NCI-H446 (cell line): ENCODE measurements around the gene GTF2A1.
"Not testable (repeated sequence)": the region's sequence is repeated elsewhere in the genome, so short reads cannot be mapped to it uniquely, and the experiment has no call there.

ENCODE experiments used
- DNase-seq, 2 experiments: peaks; one replicate each; lab custom pipeline; 2025; lab: John Stamatoyannopoulos, UW

GTF2A1 gene

DNA sequence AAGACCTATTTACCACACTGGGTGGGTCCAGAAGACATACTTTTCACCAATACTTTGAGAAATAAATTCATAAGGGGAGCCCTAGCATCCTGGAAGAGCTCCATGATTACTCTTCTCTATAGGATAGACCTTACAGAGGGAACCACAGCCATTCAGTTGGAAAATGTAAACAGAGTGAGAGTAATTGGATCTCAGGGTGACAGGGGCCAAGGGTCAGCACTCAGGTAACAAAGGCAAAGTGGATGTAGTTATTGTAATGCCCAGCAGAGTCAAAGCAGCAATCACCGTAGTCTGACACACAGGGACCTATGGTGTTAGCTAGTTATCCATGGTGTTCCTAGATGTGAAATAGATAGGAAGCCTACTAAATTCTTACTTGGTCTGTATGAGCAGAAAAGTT, 10.8 kb upstream of the GTF2A1 start:
- no peak for DNase-seq

DNA sequence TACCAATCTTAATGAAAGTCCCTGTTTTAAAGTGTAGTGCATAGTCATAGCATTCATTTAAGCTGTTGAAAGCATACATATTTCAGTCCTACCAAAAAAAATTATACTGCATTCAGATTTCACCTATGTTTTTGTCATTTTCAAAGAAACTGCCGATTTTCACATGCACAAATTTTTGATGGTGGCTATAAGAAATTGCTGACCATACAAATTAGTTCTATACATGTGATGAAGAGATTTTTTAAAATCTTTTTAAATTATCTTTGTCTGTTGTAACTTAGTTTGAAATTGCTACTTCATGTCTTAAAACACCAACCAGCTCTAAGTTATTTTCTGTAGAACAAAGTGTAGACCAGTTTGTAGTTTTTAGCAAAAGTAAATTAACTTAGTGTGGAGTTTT, 3.5 kb upstream of the GTF2A1 start:
- no peak for DNase-seq

DNA sequence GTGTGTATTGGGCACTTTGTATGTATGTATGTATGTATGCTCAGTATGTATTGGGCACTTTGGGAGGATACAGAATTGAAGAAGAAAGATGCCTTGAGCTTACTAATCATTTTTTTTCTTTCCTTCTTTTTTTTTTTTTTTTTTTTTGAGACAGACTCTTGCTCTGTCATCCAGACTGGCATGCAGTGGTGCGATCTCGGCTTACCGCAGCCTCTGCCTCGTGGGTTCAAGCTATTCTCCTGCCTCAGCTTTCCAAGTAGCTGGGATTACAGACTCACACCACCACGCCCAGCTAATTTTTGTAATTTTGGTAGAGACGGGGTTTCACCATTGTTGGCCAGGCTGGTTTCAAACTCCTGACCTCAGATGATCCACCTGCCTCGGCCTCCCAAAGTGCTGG, 3.0 kb upstream of the GTF2A1 start:
- DNase-seq, result not testable (repeated sequence)

DNA sequence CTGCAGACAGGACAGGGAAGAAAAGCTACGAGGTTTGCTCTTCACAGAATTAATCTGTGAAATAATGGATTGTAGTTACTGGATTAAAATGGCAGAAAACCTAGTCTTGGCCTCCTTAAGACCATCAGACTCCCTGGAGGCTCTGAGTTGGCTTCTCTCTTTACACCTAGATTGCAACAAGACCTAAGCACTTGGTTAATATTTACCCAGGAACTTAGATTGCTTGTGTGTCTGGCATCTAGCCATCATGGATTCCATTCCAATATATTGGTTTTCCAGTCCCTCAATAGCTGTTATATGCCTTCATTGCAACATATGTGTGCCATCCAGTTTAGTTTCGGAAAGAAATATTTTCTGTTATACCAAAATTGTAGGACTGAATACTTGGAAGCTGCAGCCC, 1.9 kb upstream of the GTF2A1 start:
- no peak for DNase-seq

DNA sequence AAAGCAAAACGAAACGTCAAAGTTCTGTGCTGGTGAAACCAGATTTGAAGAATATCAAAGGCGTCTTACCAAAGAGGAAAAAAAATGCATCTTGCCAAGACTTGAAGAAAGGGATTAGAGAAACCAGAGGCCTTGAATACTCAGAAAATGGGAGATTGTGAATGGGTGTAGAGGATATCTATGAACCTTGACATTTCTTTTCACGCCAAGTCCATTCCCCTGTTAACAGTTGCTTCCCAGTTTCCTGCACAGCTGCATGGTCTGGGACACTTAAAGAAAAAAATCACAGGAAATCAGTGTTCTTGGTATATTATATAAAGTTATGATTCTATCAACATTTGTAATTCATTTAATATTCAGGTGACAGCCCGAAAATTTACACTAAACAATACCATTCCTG, 1.4 kb upstream of the GTF2A1 start:
- DNase-seq, result no peak

DNA sequence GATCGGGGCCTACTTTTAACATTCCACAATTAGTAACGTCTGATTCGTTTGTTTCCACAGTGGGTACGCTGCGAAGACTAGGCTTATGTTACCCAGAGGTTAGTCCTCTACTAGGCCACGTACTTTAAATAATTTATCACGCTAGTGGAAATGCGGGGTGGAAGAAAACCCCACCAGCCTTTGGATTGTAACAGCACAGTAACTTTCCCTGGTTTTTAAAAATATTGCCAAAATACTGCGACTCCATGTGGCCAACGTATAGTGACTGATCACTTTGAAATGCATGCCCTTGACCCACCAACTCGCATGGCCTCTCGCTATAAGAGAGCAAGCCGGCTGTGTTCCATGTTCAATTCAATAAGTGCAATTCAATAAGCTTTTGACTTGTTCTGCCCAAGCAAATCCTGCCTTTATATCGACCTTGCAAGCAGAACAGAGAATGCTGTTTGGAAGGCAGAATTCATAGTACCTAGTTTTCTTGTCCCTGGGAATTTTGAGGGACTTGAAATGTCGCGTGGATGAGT, 882 bp upstream of the GTF2A1 start:
- no peak for DNase-seq

DNA sequence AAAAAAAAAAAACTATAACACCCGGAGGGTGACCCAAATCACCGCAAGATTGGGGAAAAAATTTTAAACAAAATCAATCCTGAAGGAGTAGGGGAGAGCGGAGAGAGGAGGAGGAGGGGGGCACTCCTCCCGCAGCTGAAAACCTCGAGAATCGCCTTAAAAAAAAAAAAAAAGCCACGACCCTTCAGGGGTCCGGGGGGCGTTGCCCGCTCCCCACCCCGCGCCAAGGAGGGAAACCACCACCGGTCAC, 254 bp downstream of the GTF2A1 start:
- no peak for DNase-seq

DNA sequence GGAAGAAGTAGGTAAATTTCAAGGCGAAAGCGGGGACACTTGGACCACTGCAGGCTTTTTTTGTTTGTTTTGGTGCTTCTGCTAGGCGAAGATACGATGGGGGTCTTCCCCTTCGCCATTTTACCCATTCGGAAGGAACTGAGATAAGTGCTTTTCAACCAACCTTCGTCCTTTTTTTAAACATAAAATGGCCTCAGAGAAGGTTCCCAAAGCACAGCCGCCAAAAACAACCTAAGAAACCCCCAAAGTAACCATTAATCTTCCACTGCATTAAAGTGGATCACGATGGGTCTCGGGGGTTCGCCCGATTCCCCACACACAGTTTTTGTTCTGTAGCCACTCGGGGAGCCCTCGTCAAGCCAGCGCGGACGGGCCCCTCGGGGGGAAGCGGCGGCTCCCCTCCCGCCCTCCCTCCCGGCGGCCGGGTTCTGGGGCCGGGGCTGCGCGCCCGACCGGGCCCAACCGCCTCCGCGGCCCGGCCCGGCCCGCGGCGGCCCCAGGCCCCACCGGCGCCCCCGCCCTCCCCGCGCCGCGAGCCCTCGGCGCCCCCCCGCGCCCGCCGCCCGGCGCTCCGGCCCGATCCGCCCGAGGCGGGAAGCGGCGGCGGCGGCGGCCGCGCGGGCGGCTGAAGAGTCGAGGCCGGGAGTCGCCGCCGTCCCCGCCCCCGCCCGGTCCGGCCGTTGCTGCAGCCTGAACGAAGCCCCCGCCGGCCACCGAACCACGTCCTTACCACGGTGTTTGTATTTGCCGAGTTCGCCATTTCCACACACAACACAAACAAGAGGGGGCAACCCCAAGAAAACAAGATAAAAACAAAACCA, 790 bp downstream of the GTF2A1 start:
- peak; percentile 70 for DNase-seq

DNA sequence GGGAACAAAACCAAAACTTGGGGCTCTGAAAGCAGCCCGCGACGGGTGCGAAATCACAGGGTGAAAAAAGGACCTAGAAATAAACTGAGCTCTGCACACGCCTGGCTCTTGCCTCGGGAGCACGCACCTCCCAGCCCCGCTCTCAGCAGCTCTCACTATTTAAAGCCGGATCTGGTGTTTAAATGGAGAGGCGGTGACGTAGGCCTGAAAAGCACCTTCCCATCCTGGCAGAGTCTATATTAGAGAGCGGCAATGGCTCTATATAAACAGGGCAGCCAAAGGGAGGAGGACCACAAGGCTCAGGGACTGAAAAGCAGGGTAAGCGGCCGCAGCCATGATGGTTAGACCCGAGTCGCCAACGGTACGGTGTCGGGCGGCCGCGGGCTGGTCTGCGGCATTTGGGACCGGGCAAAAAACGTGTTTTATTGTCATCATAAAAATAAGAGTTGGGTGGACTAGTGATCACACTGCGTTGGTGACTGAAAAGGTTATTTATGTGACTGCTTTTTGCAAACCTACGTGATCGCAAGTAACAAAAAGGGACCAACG, 1.5 kb downstream of the GTF2A1 start:
- peak; percentile 97 to 98 for DNase-seq

DNA sequence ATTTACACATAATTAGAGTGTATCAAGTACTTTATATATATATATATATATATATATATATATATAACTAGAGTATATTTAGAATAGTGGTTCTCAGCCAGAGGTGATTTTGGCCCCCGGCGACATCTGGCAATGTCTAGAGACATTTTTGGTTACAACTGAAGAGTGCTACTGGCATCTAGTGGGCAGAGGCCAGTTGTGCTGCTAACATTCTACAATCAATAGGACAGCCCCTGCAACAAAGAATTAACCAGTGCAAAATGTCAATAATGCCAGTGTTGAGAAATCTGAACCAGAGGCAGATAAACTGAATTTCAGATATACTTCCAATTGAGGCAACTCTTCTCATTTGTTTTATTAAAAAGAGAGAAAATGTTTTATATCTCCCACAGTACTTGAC, 8.9 kb downstream of the GTF2A1 start:
- DNase-seq, result peak; percentile 11 to 22

DNA sequence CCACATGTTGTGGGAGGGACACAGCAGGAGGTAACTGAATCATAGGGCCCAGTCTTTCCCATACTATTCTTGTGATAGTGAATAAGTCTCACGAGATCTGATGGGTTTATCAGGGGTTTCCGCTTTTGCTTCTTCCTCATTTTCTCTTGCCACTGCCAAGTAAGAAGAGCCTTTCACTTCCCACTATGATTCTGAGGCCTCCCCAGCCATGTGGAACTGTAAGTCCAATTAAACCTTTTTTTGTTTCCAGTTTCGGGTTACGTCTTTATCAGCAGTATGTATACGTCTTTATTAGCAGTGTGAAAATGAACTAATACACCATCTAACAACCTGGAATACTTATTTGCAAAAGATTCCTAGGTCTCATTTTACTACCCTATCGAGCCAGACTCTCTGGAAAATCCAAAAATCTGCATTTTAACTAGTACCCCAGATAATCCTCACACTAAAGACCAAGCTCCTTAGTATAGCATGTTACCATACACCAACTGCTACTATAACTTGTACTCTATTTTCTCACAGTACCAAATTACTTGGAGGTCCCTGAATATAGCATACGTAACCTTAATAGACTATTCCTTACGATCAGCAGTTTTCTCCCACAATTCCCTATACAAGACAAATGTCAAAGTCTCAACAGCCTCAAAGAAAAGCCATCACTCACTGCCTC, 11.5 kb downstream of the GTF2A1 start:
- DNase-seq, result no peak

DNA sequence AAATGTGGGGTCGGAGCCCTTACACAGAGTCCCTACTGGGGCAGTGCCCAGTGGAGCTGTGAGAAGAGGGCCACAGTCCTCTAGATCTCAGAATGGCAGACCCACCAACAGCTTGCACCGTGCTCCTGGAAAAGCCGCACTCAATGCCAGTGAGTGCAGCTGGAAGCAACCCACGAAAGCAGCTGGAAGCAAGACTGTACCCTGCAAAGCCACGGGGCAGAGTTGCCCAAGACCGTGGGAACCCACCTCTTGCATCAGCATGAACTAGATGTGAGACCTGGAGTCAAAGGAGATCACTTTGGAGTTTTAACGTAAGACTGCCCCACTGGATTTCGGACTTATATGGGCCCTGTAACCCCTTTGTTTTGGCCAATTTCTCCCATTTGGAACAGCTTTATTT, 12.3 kb downstream of the GTF2A1 start:
- no peak for DNase-seq

DNA sequence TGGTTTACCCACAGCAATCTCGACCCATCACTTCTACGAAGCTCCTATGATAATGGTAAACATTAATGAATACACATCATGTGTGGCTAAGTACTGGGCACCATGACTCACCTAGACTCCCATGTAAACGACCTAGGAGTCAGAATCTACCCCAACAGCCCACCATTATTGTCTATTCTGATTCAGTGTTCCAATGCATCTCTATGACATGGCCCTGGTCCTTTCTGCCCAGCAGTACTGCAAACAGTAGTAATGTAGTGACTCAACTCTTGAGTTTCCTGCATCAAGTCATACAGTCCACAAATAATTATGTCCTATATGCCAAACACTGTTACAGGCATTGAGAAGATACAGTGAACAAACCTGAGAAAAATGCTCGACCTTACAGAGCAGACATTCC, 14.6 kb downstream of the GTF2A1 start:
- no peak for DNase-seq

DNA sequence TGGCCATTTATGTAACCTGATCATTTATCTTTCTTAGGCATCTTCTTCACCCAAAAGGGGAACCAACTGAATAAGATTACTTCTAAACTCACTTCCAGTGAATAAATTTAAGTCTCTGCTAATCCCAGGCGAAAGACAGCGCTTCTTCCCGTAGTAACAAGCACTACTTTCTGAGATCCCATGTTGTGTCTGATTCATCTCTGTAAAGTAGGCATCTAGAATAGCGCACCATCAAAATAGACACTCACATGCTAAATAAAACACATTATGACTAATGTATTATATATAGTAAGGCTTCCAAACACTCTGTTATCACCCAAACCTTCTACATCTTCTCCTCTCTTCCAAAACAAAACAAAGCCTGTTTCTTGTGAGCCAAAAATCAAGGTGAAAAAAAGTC, 15.1 kb downstream of the GTF2A1 start:
- DNase-seq, result no peak

DNA sequence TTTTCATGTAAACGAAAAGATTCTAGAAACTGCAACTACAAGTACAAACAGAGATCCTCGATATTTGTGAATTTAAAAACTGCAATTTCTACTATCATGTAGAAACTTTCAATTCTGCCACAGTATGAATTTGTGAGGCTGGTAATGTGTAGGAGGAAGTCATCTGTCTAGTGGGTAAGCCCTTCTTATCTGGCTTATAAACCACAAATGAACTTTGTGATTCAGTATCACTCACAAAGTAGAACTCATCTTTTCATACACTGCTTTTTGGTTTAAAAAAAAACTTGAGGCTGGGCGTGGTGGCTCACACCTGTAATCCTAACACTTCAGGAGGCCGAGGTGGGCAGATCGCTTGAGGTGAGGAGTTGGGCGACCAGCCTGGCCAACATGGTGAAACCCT, 20.7 kb downstream of the GTF2A1 start:
- no peak for DNase-seq

DNA sequence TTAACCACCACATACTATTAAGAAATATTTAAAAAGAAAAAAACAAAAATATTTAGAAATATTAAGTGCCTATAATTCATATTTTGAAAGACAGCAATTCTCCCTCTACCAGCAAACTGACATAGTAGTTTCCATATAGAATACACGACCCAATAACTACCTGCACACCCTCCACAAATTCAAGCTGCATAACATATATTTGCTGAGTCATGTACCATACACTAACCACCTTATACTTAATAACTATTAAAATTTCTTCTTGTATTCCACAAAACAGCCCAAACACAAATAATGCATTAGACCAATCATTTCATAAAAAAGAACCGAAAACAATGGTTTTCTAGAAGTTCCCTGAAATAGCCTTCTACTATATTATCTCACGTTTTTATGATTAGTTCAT, 21.7 kb downstream of the GTF2A1 start:
- DNase-seq, result no peak

DNA sequence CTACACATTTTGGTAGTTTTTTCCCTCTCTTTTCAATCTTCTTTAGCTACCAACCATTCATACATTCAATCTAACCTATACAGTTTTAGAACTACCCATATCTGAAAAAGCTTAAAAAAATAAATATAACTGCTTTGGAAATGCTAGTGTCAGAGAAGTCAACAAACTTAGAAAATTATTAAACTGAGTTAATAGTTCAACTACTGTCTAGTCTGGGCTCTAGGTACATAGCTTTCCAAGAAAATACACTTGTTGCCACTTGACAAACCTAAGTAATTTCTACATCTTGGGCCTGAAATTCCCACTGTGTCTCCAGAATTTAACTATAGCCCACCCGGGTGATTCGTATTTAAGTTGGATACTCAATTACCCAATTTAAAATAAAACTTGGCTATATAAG, 22.1 kb downstream of the GTF2A1 start:
- no peak for DNase-seq

DNA sequence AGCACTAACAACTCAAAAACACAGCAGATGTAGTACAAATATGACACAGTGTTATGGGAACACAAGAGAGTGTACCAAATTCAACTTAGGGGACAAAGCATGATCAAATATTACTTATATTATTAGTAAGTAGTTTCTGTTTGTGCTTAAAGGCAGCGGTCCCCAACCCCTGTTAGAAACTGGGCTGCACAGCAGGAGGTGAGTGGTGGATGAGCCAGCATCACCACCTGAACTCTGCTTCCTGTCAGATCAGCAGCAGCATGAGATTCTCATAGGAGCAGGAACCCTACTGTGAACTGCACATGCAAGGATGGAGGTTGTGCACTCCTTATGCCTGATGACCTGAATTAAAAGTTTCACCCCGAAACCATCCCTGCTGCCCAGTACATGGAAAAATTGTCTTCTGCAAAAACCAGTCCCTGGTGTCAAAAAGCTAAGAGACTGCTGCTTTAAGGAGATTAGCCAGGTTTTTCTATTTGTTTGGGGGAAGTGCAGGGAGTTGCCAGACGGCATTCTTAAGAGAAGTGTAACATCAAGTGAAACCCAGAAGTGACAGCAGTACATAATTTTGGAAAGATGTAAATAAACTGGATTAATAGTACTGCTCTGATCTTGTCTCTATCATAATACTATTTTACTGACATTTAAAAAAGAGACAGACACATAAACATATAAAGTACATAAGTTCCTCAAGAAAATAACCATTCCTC, 26.7 kb downstream of the GTF2A1 start:
- DNase-seq, result no peak

DNA sequence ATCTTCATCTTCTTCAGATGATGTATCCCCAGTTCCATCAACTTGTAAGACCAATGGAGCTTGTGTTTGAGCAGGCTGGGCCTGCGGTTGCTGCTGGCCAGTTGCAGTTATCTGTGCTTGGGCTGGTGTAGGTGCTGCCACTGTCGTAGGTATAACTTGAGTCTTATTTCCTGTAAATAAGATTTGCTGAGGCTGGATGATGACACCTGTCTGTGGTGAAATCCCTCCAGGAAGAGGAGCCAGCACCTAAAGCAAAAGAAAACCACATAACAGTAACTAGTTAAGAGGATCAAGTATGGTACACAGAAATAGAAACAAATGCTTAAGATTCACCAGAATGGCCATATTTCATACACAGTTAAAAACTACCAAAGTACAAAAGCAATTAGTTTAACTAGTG, 28.2 kb downstream of the GTF2A1 start:
- no peak for DNase-seq

DNA sequence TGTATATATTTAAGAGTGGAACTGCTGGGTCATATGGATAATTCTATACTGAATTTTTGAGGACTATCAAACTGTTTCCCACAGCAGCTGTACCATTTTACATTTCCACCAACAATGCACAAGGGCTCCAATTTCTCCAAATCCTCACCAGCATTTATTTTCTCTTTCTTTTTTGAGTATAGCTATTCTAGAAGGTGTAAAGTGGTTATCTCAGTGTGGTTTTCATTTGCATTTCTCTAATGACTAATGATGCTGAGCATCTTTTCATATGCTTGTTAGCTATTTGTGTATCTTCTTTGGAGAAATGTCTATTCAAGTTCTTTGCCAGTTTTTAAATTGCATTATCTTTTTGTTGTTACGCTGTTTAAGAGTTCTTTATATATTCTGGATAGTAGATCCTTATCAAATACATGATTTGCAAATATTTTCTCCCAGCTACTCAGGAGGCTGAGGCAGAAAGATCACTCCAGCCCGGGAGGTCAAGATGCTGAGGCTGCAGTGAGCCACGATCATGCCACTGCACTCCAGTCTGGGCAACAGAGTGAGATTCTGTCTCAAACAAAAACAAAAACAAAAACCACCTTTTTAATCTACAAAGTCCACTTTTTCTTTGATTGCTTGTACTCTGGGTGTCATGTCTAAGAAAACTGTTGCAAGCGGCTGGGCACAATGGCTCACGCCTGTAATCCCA, 32.8 kb downstream of the GTF2A1 start:
- no peak for DNase-seq

DNA sequence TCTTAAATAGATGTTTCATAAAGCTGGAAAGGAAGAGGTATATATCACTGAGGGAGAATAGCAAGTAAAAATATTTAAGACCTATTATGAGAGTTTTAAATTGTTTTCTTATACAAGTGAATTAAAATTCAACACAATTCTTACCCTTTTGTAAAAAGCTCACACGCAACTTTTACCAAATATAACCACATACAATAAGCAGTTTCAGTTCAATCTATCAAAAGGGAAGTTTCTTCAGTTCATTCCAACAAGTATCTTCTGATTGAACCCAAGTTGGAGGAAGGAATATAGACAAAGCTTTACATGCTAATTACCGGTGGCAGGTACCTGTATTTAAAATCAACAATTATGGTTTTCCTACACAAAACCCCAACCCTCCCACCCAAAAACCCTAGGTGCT, 41.1 kb downstream of the GTF2A1 start:
- DNase-seq, result no peak

DNA sequence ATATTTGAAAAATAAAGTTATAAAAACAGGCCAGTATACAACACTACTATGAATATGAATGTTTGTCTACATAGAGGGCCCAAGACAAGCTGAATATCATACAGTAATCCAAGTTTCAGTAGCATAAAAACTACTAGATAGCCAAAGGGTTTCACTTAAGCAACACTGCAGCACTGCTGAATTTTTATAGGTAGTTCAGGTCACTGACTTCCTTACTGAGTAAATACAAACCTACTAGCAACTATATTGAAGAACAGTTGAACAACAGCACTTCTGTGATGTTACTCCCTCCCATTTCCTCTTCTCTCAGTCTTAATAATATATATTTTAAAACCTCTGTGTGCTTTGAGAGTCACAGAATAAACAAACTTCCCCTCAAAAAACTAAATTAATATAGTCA, 42.7 kb downstream of the GTF2A1 start:
- no peak for DNase-seq
